ENCODE data around the gene FRAT2. TPM values are rescaled to one million over a fixed set of nuclear protein-coding genes. Genes with fewer than 3 reads are reported as not detected.

FRAT2 gene
- total RNA-seq, 4 donors from 2014 or later, result 8.4 to 32.9 (median 14.2) TPM

DNA sequence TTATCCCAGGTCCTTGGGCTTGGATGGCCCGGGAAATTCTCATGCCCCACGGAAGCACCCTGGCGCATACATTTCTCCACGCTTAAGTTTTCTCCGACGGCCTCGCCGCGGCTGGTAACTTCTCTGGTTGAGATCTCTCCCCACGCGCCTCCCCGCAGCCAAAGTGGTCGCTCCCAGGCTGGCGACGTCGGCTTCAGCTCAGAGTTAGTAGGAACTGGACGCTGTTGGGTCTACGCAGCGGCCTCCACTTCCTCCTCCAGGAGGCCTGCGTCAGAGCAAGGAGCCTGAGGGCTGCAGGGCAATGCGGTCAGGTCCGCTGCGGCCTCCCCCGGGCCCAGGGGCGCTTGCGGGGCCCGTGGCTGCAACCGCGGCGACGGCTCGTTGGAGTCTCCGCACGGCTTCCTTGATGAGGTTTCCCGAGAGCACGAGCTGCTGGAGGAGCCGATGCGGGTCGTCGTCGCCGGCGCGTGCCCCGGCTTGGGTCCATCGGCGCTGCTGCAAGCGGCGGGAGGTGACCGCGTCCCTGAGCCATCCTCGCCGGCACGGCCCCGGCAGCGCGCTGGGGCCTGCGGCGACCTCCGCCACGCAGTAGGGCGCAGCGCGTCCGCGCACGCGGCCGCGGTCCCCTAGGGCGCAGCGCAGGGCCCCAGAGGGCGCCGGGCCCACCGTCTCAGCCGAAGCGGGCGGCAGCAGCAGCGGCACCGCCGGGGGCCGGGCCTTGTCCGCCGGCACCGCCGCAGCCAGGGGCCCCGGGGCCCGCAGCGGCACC lies 744 bp downstream of the FRAT2 start:
- no peak for DNase-seq (ENCODE audit: low spot score)

DNA sequence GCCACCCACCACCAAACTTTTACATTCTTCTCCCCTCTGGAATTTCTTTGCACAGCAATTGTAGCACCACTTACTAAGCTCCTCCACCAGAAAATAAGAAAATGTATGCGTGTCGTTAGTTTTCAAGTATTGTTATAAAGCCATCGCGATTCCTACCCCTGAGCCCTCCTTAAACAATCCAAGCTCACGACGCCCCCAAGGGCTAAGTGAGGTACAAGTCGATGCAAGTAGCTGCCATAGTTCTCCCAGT lies 1.3 kb downstream of the FRAT2 start:
- TF ChIP-seq, protein P1, sequence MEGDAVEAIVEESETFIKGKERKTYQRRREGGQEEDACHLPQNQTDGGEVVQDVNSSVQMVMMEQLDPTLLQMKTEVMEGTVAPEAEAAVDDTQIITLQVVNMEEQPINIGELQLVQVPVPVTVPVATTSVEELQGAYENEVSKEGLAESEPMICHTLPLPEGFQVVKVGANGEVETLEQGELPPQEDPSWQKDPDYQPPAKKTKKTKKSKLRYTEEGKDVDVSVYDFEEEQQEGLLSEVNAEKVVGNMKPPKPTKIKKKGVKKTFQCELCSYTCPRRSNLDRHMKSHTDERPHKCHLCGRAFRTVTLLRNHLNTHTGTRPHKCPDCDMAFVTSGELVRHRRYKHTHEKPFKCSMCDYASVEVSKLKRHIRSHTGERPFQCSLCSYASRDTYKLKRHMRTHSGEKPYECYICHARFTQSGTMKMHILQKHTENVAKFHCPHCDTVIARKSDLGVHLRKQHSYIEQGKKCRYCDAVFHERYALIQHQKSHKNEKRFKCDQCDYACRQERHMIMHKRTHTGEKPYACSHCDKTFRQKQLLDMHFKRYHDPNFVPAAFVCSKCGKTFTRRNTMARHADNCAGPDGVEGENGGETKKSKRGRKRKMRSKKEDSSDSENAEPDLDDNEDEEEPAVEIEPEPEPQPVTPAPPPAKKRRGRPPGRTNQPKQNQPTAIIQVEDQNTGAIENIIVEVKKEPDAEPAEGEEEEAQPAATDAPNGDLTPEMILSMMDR (IDR thresholded peaks at IDR 0.05), result no peak
- ATAC-seq (ENCODE audit: low FRiP score) (no peak), DNase-seq (ENCODE audit: low spot score) (no peak)

More for the DNA sequence above, 744 bp downstream of the FRAT2 start:
- TF ChIP-seq, protein P1 (IDR thresholded peaks at IDR 0.05), result no peak
- ATAC-seq (ENCODE audit: low FRiP score), result no peak

DNA sequence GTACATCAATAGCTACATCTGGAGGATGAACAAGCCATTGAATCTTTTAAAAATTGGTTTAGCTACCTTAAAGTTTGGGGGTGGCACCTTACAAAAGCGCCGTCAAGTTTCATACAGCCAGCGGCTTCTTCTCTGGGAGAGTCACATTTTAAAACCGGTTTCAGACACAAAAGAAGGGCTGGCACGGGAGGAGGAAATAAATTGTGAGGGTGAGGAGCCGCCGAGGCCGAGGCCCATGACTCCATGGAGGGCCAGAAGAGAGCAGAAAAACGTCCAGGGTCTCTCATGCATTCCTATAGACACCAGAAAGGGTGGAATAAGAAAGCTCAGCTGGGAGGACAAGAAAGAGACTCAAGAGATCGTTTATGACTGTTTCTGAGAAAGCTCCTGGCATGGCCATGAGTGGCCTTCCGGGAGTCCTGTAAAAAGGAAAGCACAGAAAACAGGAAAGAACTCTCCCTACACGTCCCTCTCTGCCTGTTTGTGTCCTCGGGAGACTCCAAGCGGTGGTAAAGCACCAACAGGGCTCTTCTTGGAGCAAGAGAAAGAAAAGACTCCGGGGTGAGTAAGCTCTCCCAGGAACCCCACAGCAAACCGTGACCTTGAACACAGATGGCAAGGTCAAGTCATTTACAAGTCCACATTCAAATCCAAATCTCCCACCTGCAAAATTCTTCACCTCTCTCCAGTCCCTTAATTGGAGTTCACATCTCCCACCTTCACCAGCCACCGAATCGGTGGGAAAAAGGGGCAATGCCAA lies 1.8 kb downstream of the FRAT2 start:
- TF ChIP-seq, protein P1 (IDR thresholded peaks at IDR 0.05), result no peak
- DNase-seq (ENCODE audit: low spot score) (no peak), ATAC-seq (ENCODE audit: low FRiP score) (peak; percentile 24)

DNA sequence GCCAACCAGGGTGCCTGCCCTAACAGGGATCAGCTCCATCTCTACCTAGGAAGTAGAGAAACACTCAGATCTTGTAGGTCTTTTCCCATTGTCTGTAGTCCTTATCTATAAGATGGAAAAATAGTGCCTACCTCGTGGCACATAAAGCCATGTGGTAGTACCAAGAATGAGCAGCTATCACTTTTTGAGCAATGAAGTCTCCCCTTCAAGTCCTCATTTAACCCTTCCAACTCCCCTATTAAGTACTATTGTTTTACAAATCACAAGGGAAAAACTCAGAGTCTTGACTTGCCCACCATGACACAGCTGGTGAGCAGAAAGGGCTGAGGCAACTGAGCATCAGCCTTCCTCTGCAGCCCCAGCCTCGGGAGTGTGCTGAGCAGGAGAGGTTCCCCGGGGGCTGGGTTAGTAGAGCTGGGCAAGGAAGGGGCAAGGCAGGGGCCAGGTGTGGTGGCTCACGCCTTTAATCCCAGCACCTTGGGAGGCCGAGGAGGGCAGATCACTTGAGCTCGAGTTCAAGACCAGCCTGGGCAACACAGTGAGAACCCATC lies 3.3 kb downstream of the FRAT2 start:
- ATAC-seq (ENCODE audit: low FRiP score) (no peak), DNase-seq (ENCODE audit: low spot score) (no peak)
- TF ChIP-seq, protein P1 (IDR thresholded peaks at IDR 0.05), result no peak

DNA sequence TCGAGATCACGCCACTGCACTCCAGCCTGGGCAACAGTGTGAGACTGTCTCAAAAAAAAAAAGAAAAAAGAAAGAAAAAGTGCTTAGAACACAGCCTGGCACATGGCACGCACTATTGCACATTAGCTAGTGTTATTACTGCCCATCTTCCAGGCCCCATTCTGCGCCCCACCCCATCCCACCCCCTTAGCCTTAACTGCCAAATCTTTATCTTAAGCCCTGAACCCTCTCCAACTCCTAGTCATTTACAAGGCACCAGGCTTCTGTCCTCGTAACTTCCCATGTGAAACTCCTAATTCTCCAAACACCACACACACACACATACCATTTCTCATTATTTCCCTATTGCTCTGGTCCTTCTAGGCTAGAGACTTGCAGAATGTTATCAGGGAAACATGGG lies 4.8 kb downstream of the FRAT2 start:
- DNase-seq (ENCODE audit: low spot score), result no peak
- no peak for ATAC-seq (ENCODE audit: low FRiP score)
- TF ChIP-seq, protein P1 (IDR thresholded peaks at IDR 0.05), result no peak

DNA sequence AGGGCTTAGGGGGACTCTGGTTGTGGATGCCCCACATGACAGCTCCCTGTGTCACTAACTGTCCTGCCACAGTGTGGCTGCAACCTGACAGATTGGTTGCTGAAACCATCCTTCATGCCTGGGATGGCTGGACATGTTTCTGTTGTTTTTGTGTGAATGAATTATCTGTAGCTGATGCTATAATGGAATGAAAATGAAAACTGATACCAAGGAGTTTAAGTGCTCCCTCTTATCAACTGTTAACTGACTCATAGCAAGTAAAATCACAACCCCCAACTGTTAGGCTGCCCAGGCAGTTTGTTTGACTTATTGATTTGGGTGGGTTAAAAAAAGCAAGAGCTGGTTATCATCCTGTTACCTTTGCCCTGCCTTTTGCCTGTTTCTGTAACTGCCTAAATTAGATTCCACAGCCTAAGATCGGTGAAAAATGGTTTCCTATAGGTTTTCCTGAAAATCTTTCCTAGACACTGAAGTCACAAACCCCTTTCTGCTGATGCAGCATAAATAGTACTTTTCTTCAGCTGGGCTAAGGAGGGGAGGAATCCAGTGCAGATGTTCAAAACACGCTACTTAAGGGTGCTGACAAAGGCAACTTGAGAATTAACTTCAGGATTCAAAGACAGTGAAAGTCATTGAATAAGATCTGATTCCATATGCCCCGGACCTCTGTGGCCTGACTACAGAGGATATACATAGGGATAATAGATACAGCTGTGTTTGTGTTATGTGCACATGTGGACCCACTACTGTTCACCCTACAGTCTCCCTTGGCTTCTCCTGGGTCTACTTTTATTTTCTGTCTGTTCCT lies 5.7 kb downstream of the FRAT2 start:
- no peak for DNase-seq (ENCODE audit: low spot score)
- TF ChIP-seq, protein P1 (IDR thresholded peaks at IDR 0.05), result no peak
- no peak for ATAC-seq (ENCODE audit: low FRiP score)

All from omental fat pad (tissue), 4 donors.